Esophagus (tissue), 2 donors: ENCODE data around the gene CCDC12. TPM values are rescaled to one million over a fixed set of nuclear protein-coding genes. Genes with fewer than 3 reads are reported as not detected.

ENCODE experiments used
- H3K27ac ChIP-seq, 2 donors: one replicate each; pipeline ENCODE4 v1.5.1; 2013; ENCODE audit warnings: low read depth in 2 of 2, mild to moderate bottlenecking in 2 of 2, inconsistent platforms in 1 of 2, low read length in 1 of 2, moderate library complexity in 1 of 2
- H3K27me3 ChIP-seq, 2 donors: one replicate each; pipeline ENCODE4 v1.6.1; 2013; ENCODE audit warnings: low read length in 2 of 2, control low read depth in 1 of 2, mild to moderate bottlenecking in 1 of 2; ENCODE audit not compliant: insufficient read depth in 2 of 2, control insufficient read depth in 1 of 2
- H3K36me3 ChIP-seq, 2 donors: one replicate each; pipeline ENCODE4 v1.6.1; 2013; ENCODE audit warnings: low read length in 1 of 2; ENCODE audit not compliant: control insufficient read depth in 2 of 2, insufficient read depth in 2 of 2
- H3K4me1 ChIP-seq, 2 donors: one replicate each; pipeline ENCODE4 v1.6.1; 2013; ENCODE audit warnings: low read length in 1 of 2; ENCODE audit not compliant: control insufficient read depth in 2 of 2, insufficient read depth in 2 of 2
- H3K4me3 ChIP-seq, 2 donors: one replicate each; pipeline ENCODE4 v1.5.1; 2013; ENCODE audit warnings: low read length in 2 of 2, mild to moderate bottlenecking in 2 of 2, low read depth in 1 of 2, moderate library complexity in 1 of 2
- H3K9me3 ChIP-seq, 2 donors: one replicate each; pipeline ENCODE4 v1.6.1; 2013; ENCODE audit warnings: mild to moderate bottlenecking in 2 of 2, low read depth in 1 of 2, low read length in 1 of 2, moderate library complexity in 1 of 2; ENCODE audit not compliant: control insufficient read depth in 2 of 2, insufficient read depth in 1 of 2
- WGBS, 2 donors: extraction: QIAGEN DNeasy Blood & Tissue Kit; methylation state at CpG; one replicate each; pipeline ENCODE4 v1.1.7; 2013; 5-methylcytosine and 5-hydroxymethylcytosine counted together
- polyA plus RNA-seq, 2 donors: library from polyadenylated mRNA; stranded (reverse); fragments of 200-250 nt; gene quantifications; one replicate each; pipeline ENCODE4 v1.2.3, GENCODE V29; 2013
- donor health status: healthy with polysubstance abuse.
- donor health status: Bipolar disorder and iron deficiency.

CCDC12 gene
- polyA plus RNA-seq, 2 donors: 82.5 to 90.1 TPM

DNA sequence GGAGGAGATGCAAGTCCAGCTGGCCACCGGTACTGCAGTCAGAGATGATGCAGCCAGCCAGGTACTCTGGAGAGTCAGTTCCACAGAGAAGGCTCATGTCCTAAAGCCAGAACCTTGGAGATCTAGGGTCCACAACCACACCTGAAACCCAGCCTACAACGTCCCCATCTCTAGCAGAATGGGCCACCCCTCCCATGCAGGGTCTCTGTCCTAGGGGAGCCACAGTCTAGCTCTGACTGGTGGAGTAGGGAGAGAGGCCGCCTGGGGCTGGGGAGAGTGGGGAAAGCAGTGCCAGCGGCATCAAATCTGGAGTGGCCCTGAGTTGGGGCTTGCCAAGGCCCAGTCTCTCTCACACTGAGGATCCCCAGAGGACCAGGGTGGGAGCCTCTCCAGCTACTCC is 55.5 kb downstream of the CCDC12 start:
- Histone ChIP-seq H3K27me3 (no peaks in the 10 kb centered on the region), H3K27ac (no peak overlapping the region), H3K4me1 (peaks cover 3 to 8% of the 10 kb centered on the region in 2 donors), H3K4me3 (no peak overlapping the region), H3K9me3 (no peaks in the 10 kb centered on the region), H3K36me3 (peaks cover 8 to 56% of the 10 kb centered on the region in 2 donors)
- 80 to 95% methylated on average over 4 of the region's 4 CpGs for WGBS, 2 donors

DNA sequence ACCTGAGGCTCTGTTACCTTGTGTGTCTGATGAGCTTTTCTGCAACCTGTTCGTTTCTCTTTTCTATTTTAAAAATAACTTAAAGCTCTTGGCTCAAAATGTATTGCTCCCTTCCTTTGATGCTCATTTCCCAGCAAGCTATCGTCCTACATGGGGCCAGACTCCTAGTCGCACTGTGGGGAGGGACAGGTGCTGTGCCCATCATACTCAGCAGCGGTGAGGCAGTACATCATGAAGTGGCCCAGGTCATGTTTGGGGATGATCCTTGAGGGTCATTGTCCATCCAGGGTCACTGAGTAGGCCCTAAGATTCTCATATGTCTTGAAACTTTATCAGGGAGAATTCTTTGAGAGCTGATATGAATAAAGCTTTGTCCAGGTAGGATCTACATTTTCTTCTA is 57.9 kb downstream of the CCDC12 start:
- H3K4me1 ChIP-seq: peaks cover 0 to 4% of the 10 kb centered on the region in 2 donors
- H3K36me3 ChIP-seq: peaks cover 5 to 44% of the 10 kb centered on the region in 2 donors
- no peak overlapping the region for H3K27ac ChIP-seq
- no peak overlapping the region for H3K4me3 ChIP-seq
- H3K27me3 ChIP-seq: no peaks in the 10 kb centered on the region
- H3K9me3 ChIP-seq: no peaks in the 10 kb centered on the region
- WGBS, 2 donors: 97% methylated on average over 4 of the region's 4 CpGs

GRCh38 chr3:46918202-46918601 is 58.3 kb downstream of the CCDC12 start:
- H3K4me3 ChIP-seq: no peak overlapping the region
- peaks cover 5 to 40% of the 10 kb centered on the region in 2 donors for H3K36me3 ChIP-seq
- H3K27ac ChIP-seq: no peak overlapping the region
- H3K27me3 ChIP-seq: no peaks in the 10 kb centered on the region
- H3K9me3 ChIP-seq: no peaks in the 10 kb centered on the region
- WGBS, 2 donors: 90% methylated on average over 1 of the region's 1 CpG
- peaks cover 0 to 5% of the 10 kb centered on the region in 2 donors for H3K4me1 ChIP-seq

GRCh38 chr3:46917257-46917656 is 59.3 kb downstream of the CCDC12 start:
- Histone ChIP-seq H3K36me3 (peaks cover 5 to 30% of the 10 kb centered on the region in 2 donors), H3K27me3 (no peaks in the 10 kb centered on the region), H3K4me3 (no peak overlapping the region), H3K27ac (no peak overlapping the region), H3K4me1 (peaks cover 0 to 5% of the 10 kb centered on the region in 2 donors), H3K9me3 (no peaks in the 10 kb centered on the region)
- 85 to 96% methylated on average over 3 of the region's 3 CpGs for WGBS, 2 donors

- H3K27me3 ChIP-seq: no peaks in the 10 kb centered on the region
- H3K4me3 ChIP-seq: no peak overlapping the region
- peaks cover 0 to 5% of the 10 kb centered on the region in 2 donors for H3K4me1 ChIP-seq
- 88% methylated on average over 3 of the region's 3 CpGs for WGBS, 2 donors
- H3K9me3 ChIP-seq: no peaks in the 10 kb centered on the region
- H3K36me3 ChIP-seq: peaks cover 5 to 26% of the 10 kb centered on the region in 2 donors
- no peak overlapping the region for H3K27ac ChIP-seq
Measured at GRCh38 chr3:46916799-46917198, 59.7 kb downstream of the CCDC12 start.

DNA sequence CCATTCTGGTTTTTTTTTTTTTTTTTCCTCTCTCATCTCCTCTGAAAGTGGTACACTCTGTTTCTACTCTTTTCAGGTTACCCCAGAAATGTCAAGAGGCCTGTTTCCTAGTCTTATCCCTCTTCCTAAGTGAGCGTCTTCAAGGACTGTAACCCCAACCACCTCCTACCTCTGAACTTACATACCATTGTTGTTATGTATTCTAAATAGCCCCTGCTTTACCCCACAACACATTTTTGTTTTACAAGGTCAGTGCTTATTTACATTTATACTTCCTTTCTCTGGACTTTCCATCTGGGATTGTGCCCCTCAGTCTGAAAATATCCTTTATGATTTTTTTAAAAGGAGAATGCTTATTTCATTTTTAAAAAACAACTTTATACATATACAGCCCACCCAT is 60.3 kb downstream of the CCDC12 start:
- Histone ChIP-seq H3K27me3 (no peaks in the 10 kb centered on the region), H3K9me3 (no peaks in the 10 kb centered on the region), H3K4me1 (peaks cover 0 to 5% of the 10 kb centered on the region in 2 donors), H3K4me3 (no peak overlapping the region), H3K36me3 (peaks cover 5 to 22% of the 10 kb centered on the region in 2 donors), H3K27ac (no peak overlapping the region)
- 92 to 94% methylated on average over 1 of the region's 1 CpG for WGBS, 2 donors

GRCh38 chr3:46915297-46915822 is 61.2 kb downstream of the CCDC12 start:
- Histone ChIP-seq H3K9me3 (no peaks in the 10 kb centered on the region), H3K36me3 (peaks cover 0 to 12% of the 10 kb centered on the region in 2 donors), H3K4me1 (peaks cover 0 to 5% of the 10 kb centered on the region in 2 donors), H3K27me3 (no peaks in the 10 kb centered on the region), H3K4me3 (no peak overlapping the region), H3K27ac (no peak overlapping the region)
- 77 to 79% methylated on average over 8 of the region's 8 CpGs for WGBS, 2 donors

- Histone ChIP-seq H3K4me3 (no peak overlapping the region), H3K27me3 (no peaks in the 10 kb centered on the region), H3K4me1 (peaks cover 0 to 6% of the 10 kb centered on the region in 2 donors), H3K27ac (no peak overlapping the region), H3K9me3 (no peaks in the 10 kb centered on the region), H3K36me3 (peaks cover 0 to 10% of the 10 kb centered on the region in 2 donors)
- 92% methylated on average over 7 of the region's 7 CpGs for WGBS, 2 donors
Measured at GRCh38 chr3:46914849-46915248, 61.7 kb downstream of the CCDC12 start.

- Histone ChIP-seq H3K36me3 (peaks cover 0 to 6% of the 10 kb centered on the region in 2 donors), H3K9me3 (no peaks in the 10 kb centered on the region), H3K27ac (no peak overlapping the region), H3K27me3 (no peaks in the 10 kb centered on the region), H3K4me1 (peaks cover 4 to 18% of the 10 kb centered on the region in 2 donors), H3K4me3 (no peak overlapping the region)
- WGBS, 2 donors: 42 to 46% methylated on average over 8 of the region's 8 CpGs
Measured at GRCh38 chr3:46913644-46914043, 62.9 kb downstream of the CCDC12 start.

DNA sequence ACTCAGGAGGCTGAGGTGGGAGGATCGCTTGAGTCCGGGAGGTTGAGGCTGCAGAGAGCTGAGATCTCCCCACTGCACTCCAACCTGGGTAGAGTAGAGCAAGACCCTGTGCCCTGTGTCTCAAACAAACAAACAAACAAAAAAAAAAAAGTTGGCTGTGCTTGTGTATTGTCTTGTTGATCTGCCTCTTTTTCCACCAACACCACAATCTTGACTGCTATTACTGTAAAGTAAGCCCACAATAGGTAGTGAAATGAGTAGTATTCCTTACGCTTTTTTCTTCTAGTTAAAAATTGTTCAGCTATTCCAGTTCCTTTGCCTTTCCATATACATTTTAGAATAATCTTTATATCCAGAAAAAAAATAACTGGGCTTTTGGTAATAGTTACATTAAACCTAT is 63.6 kb downstream of the CCDC12 start:
- 93 to 96% methylated on average over 3 of the region's 3 CpGs for WGBS, 2 donors

More for the DNA sequence above, 63.6 kb downstream of the CCDC12 start:
- Histone ChIP-seq H3K9me3 (peaks cover 0 to 2% of the 10 kb centered on the region in 2 donors), H3K27ac (no peak overlapping the region), H3K4me1 (peaks cover 4 to 22% of the 10 kb centered on the region in 2 donors), H3K36me3 (peaks cover 0 to 4% of the 10 kb centered on the region in 2 donors), H3K4me3 (no peak overlapping the region), H3K27me3 (no peaks in the 10 kb centered on the region)
